OCI-LY1 (cell line): ENCODE data around the gene ALG1.
A peak's percentile ranks its signal among the peaks of the same experiment; 100 is the strongest.

Experiments
- H2AFZ ChIP-seq: fragments of 200-600 bp; sonication (generic), shearing (Covaris generic); 2 replicates; pipeline ENCODE4 v1.6.0; 2014; ENCODE audit warnings: antibody characterized with exemption, mild to moderate bottlenecking, low read length
- H3F3A ChIP-seq: fragments of 200-600 bp; sonication (generic), shearing (Covaris generic); 2 replicates; pipeline ENCODE4 v1.6.0; 2014; ENCODE audit warnings: mild to moderate bottlenecking, antibody characterized with exemption, low read length, moderate library complexity; ENCODE audit not compliant: insufficient read depth
- H3K27ac ChIP-seq: fragments of 200-600 bp; sonication (generic); 2 replicates; pipeline ENCODE4 v1.5.1; 2014; ENCODE audit warnings: low read length, mixed run types, mild to moderate bottlenecking, low read depth; ENCODE audit not compliant: poor library complexity, severe bottlenecking
- H3K27me3 ChIP-seq: fragments of 200-600 bp; sonication (generic); 2 replicates; pipeline ENCODE4 v1.6.0; 2014; ENCODE audit warnings: antibody characterized with exemption, mild to moderate bottlenecking, low read length, moderate library complexity; ENCODE audit not compliant: insufficient read depth
- H3K36me3 ChIP-seq: fragments of 200-600 bp; sonication (generic); 2 replicates; pipeline ENCODE4 v1.6.1; 2014; ENCODE audit warnings: mild to moderate bottlenecking, antibody characterized with exemption, low read length, moderate library complexity, mixed read lengths; ENCODE audit not compliant: insufficient read depth
- H3K4me1 ChIP-seq: fragments of 200-600 bp; sonication (generic); 2 replicates; pipeline ENCODE4 v1.5.1; 2014; ENCODE audit warnings: mild to moderate bottlenecking, low read length, moderate library complexity; ENCODE audit not compliant: insufficient read depth, severe bottlenecking
- H3K4me2 ChIP-seq: fragments of 200-600 bp; sonication (generic), shearing (Covaris generic); 2 replicates; pipeline ENCODE4 v1.6.1; 2014; ENCODE audit warnings: low read length
- H3K4me3 ChIP-seq: fragments of 200-600 bp; sonication (generic); 2 replicates; pipeline ENCODE4 v1.5.1; 2014; ENCODE audit warnings: low read length, low read depth, mild to moderate bottlenecking, mixed read lengths; ENCODE audit not compliant: poor library complexity, severe bottlenecking
- H3K79me2 ChIP-seq: fragments of 200-600 bp; shearing (Covaris generic); 2 replicates; pipeline ENCODE4 v1.6.1; 2016; ENCODE audit warnings: mixed run types, low read length, mixed read lengths; ENCODE audit not compliant: insufficient read depth
- H3K9ac ChIP-seq: fragments of 200-600 bp; sonication (generic), shearing (Covaris generic); 2 replicates; pipeline ENCODE4 v1.6.1; 2014; ENCODE audit warnings: mild to moderate bottlenecking, low read length, mixed read lengths
- H3K9me2 ChIP-seq: fragments of 200-600 bp; sonication (generic), shearing (Covaris generic); 2 replicates; pipeline ENCODE4 v1.6.1; 2014; ENCODE audit warnings: low read depth, mild to moderate bottlenecking, low read length, mixed read lengths
- H3K9me3 ChIP-seq: fragments of 200-600 bp; shearing (Covaris generic); 2 replicates; pipeline ENCODE4 v1.6.1; 2014; ENCODE audit warnings: low read length, mixed read lengths
- H4K20me1 ChIP-seq: fragments of 200-600 bp; sonication (generic), shearing (Covaris generic); 2 replicates; pipeline ENCODE4 v1.6.0; 2016; ENCODE audit warnings: mild to moderate bottlenecking, low read length; ENCODE audit not compliant: insufficient read depth
- EZH2 ChIP-seq: fragments of 200-600 bp; sonication (generic), shearing (Covaris generic); IDR thresholded peaks from 2 replicates; pipeline ENCODE4 v1.8.0; 2017; ENCODE audit warnings: borderline replicate concordance, mixed run types, mild to moderate bottlenecking, antibody characterized with exemption, low read length, moderate library complexity, mixed read lengths
- TF ChIP-seq, protein P1 (sequence below): fragments of 200-600 bp; sonication (generic), shearing (Covaris generic); IDR thresholded peaks from 2 replicates; pipeline ENCODE4 v1.5.1; 2017; ENCODE audit warnings: mild to moderate bottlenecking, antibody characterized with exemption, low read length, moderate library complexity, mixed read lengths

The ALG1 gene, protein sequence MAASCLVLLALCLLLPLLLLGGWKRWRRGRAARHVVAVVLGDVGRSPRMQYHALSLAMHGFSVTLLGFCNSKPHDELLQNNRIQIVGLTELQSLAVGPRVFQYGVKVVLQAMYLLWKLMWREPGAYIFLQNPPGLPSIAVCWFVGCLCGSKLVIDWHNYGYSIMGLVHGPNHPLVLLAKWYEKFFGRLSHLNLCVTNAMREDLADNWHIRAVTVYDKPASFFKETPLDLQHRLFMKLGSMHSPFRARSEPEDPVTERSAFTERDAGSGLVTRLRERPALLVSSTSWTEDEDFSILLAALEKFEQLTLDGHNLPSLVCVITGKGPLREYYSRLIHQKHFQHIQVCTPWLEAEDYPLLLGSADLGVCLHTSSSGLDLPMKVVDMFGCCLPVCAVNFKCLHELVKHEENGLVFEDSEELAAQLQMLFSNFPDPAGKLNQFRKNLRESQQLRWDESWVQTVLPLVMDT

DNA sequence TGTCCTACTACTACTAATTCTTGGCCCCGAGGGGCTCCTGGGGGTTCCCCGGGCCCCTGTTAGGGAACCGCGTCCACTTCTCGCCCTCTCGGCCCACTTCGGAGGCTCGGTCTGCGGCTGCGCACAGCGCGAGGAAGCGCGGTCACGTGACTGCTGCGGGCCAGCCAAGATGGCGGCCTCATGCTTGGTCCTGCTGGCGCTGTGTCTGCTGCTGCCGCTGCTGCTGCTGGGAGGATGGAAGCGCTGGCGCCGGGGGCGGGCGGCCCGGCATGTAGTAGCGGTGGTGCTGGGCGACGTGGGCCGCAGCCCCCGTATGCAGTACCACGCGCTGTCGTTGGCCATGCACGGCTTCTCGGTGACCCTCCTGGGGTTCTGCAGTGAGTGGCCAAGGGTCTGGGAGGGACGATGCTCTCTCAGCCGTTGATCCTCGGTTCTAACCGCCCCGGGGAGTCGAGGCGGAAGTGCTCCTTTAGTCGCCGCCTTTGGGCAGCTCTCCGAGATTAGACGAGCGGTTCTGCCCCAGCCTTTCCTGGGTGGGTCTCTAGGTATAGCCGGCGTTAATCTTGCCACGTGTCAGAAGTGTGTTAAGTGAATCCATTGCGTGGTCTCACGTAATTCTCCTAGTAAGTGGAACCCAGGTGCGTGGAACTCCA, at the start of gene ALG1:
ALG1 (plus strand) TSS at position 163 of the 653 bp plus-strand sequence; CDS start at position 170, 7 bp downstream.
- Histone ChIP-seq H3K9me3 (no peaks in the 10 kb centered on the region), H3F3A (no peaks in the 10 kb centered on the region), H3K4me2 (peak within 1 kb of the TSS; percentile 97), H3K27me3 (no peaks in the 10 kb centered on the region), H2AFZ (peak within 1 kb of the TSS; percentile 47), H3K4me1 (peaks cover 17% of the 10 kb centered on the region), H3K9me2 (no peaks in the 10 kb centered on the region), H4K20me1 (no peaks in the 10 kb centered on the region), H3K4me3 (peak within 1 kb of the TSS; percentile 79), H3K79me2 (no peaks in the 10 kb centered on the region; the same call in 1 of the 2 replicates), H3K27ac (peak within 1 kb of the TSS; percentile 42), H3K36me3 (peaks cover 23% of the 10 kb centered on the region; the same call in 1 of the 2 replicates), H3K9ac (peak within 1 kb of the TSS; percentile 79)
- TF ChIP-seq, protein P1, sequence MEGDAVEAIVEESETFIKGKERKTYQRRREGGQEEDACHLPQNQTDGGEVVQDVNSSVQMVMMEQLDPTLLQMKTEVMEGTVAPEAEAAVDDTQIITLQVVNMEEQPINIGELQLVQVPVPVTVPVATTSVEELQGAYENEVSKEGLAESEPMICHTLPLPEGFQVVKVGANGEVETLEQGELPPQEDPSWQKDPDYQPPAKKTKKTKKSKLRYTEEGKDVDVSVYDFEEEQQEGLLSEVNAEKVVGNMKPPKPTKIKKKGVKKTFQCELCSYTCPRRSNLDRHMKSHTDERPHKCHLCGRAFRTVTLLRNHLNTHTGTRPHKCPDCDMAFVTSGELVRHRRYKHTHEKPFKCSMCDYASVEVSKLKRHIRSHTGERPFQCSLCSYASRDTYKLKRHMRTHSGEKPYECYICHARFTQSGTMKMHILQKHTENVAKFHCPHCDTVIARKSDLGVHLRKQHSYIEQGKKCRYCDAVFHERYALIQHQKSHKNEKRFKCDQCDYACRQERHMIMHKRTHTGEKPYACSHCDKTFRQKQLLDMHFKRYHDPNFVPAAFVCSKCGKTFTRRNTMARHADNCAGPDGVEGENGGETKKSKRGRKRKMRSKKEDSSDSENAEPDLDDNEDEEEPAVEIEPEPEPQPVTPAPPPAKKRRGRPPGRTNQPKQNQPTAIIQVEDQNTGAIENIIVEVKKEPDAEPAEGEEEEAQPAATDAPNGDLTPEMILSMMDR, result no peak
- TF ChIP-seq EZH2, result no peak

DNA sequence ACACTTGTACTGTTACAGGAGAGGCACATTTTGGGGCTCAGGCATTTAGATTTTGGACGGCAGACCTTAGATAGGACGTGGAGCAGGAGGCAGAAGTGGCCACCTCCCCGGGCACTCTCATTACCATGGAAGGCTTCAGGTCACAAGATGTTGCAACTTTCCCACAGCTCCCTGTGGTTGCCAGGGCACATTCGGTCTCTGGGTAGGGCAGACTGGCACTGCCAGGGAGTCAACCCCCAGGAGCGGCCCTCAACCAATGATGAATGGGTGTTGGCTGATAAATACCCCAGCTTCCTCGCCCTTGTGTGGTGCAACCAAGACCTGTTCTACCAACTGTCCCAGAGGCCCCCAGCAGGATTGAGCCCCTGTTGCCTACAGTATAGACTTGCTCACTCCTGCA, 49.1 kb upstream of the ALG1 start:
- H3F3A ChIP-seq, result no peaks in the 10 kb centered on the region
- no peak for TF ChIP-seq EZH2
- TF ChIP-seq, protein P1, result no peak
- H3K36me3 ChIP-seq, result no peaks in the 10 kb centered on the region
- no peaks in the 10 kb centered on the region for H3K79me2 ChIP-seq
- H3K9ac ChIP-seq, result no peak overlapping the region
- no peaks in the 10 kb centered on the region for H3K4me1 ChIP-seq
- no peak overlapping the region for H2AFZ ChIP-seq
- no peaks in the 10 kb centered on the region; the same call in 1 of the 2 replicates for H3K27me3 ChIP-seq
- no peak overlapping the region for H3K27ac ChIP-seq
- H3K9me3 ChIP-seq, result no peaks in the 10 kb centered on the region
- no peak overlapping the region for H3K4me2 ChIP-seq
- no peaks in the 10 kb centered on the region for H4K20me1 ChIP-seq
- H3K9me2 ChIP-seq, result no peaks in the 10 kb centered on the region
- no peak overlapping the region for H3K4me3 ChIP-seq

DNA sequence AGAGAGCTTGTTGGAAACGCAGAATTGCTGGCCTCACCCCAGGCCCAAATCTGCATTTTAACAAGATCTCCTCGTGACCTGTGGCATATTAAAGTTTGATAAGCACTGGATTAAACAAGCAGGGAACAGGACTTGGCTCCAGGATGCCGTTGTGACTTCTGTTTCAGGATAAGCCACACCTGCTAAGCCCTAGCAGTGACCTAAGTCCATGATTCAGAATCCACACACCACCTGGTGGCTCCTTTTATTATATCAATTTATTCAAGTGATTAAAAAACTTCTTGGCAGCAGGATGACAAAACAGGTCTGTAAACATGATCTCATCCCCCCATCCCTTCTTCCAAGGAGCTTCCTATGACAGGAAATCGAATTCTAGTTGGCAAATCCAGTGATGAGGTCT, 47.0 kb upstream of the ALG1 start:
- no peak overlapping the region for H2AFZ ChIP-seq
- H3K9me3 ChIP-seq, result no peaks in the 10 kb centered on the region
- TF ChIP-seq EZH2, result no peak
- TF ChIP-seq, protein P1, result no peak; the same call in 1 of the 2 replicates
- H3F3A ChIP-seq, result no peaks in the 10 kb centered on the region
- no peak overlapping the region for H3K27ac ChIP-seq
- H3K27me3 ChIP-seq, result no peaks in the 10 kb centered on the region
- no peaks in the 10 kb centered on the region for H3K36me3 ChIP-seq
- H3K4me3 ChIP-seq, result no peak overlapping the region
- H3K9ac ChIP-seq, result no peak overlapping the region
- no peaks in the 10 kb centered on the region for H3K79me2 ChIP-seq
- no peaks in the 10 kb centered on the region for H3K9me2 ChIP-seq
- H3K4me1 ChIP-seq, result no peaks in the 10 kb centered on the region
- H4K20me1 ChIP-seq, result no peaks in the 10 kb centered on the region
- H3K4me2 ChIP-seq, result no peak overlapping the region
